Omental fat pad (tissue), 4 donors: ENCODE results near the gene RPL22. TPM values are rescaled to one million over a fixed set of nuclear protein-coding genes. Genes with fewer than 3 reads are reported as not detected.

Source experiments
- ATAC-seq: fragments of 150-250 bp; one replicate; pipeline ENCODE4 v1.9.1; 2016; ENCODE audit warnings: mild to moderate bottlenecking, moderate library complexity; ENCODE audit not compliant: low FRiP score
- DNase-seq: peaks from one replicate; pipeline ENCODE4 v3.0.0-alpha.2; 2019; ENCODE audit warnings: low spot score
- CTCF ChIP-seq, 3 donors: fragments of 450-650 bp; IDR thresholded peaks; one replicate each; pipeline ENCODE4 v1.5.1; 2016 to 2017; ENCODE audit warnings: antibody characterized with exemption in 3 of 3, mild to moderate bottlenecking in 3 of 3, moderate library complexity in 2 of 3
- total RNA-seq, 4 donors: library from RNA; depleted of rRNA; stranded (reverse); fragments of >200 nt; gene quantifications; one replicate each; pipeline ENCODE4 v1.1.0, GENCODE V29; 2016

RPL22 gene
- total RNA-seq: 100 to 1,000 TPM; 164 to 205 (median 191) TPM

- DNase-seq (peak; percentile 91), ATAC-seq (peak; percentile 97)
- no peak for TF ChIP-seq CTCF (IDR thresholded peaks at IDR 0.05)
Observed at GRCh38 chr1:6199298-6200187, at the start of gene RPL22. Gene RPL22, minus strand, starts transcription at chr1:6199595. Its CDS starts 22 bp downstream, at chr1:6199573.

- no peak for TF ChIP-seq CTCF (IDR thresholded peaks at IDR 0.05)
- DNase-seq (no peak), ATAC-seq (no peak)
Observed at GRCh38 chr1:6248161-6248776, 48.9 kb upstream of the RPL22 start.

- DNase-seq (no peak), ATAC-seq (no peak)
- TF ChIP-seq CTCF (IDR thresholded peaks at IDR 0.05): no peak
Observed at GRCh38 chr1:6247651-6248050, 48.3 kb upstream of the RPL22 start.

- TF ChIP-seq CTCF (IDR thresholded peaks at IDR 0.05): peak in 2 of 3 donors; percentile 90 to 98
- peak; percentile 56 for DNase-seq
- ATAC-seq: peak; percentile 49
Observed at GRCh38 chr1:6246497-6247467, 47.4 kb upstream of the RPL22 start.

GRCh38 chr1:6245869-6246496 is 46.6 kb upstream of the RPL22 start:
- ATAC-seq (no peak), DNase-seq (no peak)
- no peak for TF ChIP-seq CTCF (IDR thresholded peaks at IDR 0.05)
